ENCODE data around the gene LSS.

Gene LSS

GRCh38 chr21:46220275-46220810 is 8.2 kb downstream of the LSS start:
- TF ChIP-seq, protein P1, sequence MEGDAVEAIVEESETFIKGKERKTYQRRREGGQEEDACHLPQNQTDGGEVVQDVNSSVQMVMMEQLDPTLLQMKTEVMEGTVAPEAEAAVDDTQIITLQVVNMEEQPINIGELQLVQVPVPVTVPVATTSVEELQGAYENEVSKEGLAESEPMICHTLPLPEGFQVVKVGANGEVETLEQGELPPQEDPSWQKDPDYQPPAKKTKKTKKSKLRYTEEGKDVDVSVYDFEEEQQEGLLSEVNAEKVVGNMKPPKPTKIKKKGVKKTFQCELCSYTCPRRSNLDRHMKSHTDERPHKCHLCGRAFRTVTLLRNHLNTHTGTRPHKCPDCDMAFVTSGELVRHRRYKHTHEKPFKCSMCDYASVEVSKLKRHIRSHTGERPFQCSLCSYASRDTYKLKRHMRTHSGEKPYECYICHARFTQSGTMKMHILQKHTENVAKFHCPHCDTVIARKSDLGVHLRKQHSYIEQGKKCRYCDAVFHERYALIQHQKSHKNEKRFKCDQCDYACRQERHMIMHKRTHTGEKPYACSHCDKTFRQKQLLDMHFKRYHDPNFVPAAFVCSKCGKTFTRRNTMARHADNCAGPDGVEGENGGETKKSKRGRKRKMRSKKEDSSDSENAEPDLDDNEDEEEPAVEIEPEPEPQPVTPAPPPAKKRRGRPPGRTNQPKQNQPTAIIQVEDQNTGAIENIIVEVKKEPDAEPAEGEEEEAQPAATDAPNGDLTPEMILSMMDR (IDR thresholded peaks at IDR 0.05): no peak
- DNase-seq (ENCODE audit: low spot score): no peak
- Histone ChIP-seq H3K27ac (no peak overlapping the region), H3K4me3 (no peak overlapping the region)

- H3K27ac ChIP-seq: no peak overlapping the region
- no peak for DNase-seq (ENCODE audit: low spot score)
- no peak overlapping the region for H3K4me3 ChIP-seq
- TF ChIP-seq, protein P1 (IDR thresholded peaks at IDR 0.05): no peak
These were observed 8.9 kb downstream of the LSS start for GRCh38 chr21:46219591-46220239.

GRCh38 chr21:46218906-46219590 is 9.5 kb downstream of the LSS start:
- H3K27ac ChIP-seq: no peak overlapping the region

DNA sequence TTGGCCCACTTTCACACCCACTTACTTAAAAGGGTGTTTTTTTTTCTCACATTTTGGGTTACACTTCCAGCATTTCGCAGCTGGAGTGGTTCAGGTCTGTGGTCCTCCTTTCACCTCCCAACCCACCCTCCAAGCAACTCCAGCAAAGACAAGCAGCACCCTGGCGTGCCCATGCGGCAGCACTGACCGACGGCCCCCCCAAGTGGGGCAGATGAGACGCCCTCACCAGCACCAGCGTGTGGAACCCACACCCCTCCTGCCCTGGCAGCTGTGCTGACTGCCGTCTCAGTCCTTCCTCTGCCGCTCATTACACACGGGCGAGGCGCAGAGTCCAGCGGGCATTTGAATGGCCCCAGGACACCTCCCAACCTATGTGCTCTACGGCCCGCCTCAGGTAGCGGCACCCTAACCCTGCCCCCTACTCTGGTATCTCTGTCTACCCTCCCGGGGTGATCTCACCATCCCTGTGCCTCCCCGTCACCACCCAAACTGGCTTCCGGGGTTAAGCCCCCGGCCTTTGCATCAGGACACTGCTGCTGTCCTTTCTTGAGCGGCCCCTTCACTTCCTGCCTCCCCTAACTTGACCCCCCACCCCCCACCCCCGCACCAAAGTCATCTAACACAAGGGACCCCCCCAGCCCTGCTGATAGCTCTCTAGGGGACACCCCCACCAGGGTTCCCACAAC is 10.9 kb downstream of the LSS start:
- TF ChIP-seq, protein P1 (IDR thresholded peaks at IDR 0.05): no peak
- peak; percentile 58 for DNase-seq (ENCODE audit: low spot score)
- Histone ChIP-seq H3K27ac (no peak overlapping the region), H3K4me3 (no peak overlapping the region)

More at GRCh38 chr21:46218906-46219590, 9.5 kb downstream of the LSS start:
- TF ChIP-seq, protein P1 (IDR thresholded peaks at IDR 0.05): no peak
- no peak overlapping the region for H3K4me3 ChIP-seq
- no peak for DNase-seq (ENCODE audit: low spot score)

GRCh38 chr21:46216132-46216747 is 12.3 kb downstream of the LSS start:
- Histone ChIP-seq H3K4me3 (no peak overlapping the region), H3K27ac (no peak overlapping the region)
- TF ChIP-seq, protein P1 (IDR thresholded peaks at IDR 0.05): no peak

DNA sequence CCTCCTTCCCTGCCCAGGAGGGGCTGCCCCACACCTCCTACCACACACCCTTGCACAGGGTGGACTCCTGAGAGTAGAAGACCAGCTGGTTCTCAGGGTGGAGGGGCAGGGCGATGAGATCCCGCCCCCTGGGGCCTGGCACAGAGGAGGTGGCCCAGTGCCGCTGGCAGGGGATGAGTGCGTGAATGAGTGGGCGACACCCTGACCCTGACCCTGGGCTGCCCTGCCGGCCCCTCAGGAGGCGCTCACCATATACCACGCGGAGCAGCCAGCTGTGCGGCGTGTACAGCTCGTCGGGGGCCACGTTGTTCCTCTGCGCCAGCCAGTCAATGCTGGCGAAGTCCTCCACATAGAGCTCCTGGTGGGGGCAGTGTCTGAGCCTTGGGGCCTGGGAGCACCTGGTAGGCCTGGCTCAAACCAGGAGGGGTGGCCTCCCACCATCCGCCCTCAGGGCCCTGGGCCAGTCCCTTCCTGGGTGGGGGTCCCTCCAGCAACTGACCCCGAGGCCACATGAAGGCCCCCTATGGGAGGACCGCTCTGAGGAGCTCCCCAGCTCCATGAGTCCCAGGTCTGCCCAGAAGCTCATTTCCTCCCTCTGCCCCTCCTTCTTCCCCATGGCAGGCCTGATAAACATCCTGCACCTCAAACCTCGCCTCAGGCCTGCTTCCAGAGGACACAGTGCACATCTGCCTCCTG is 13.0 kb downstream of the LSS start:
- no peak overlapping the region for H3K4me3 ChIP-seq
- H3K27ac ChIP-seq: no peak overlapping the region
- TF ChIP-seq, protein P1 (IDR thresholded peaks at IDR 0.05): no peak
- DNase-seq (ENCODE audit: low spot score): peak; percentile 65

More at GRCh38 chr21:46216132-46216747, 12.3 kb downstream of the LSS start:
- DNase-seq (ENCODE audit: low spot score): no peak
